Caki2 (cell line): ENCODE results near the gene OSBPL10. TPM values are rescaled to one million over a fixed set of nuclear protein-coding genes. Genes with fewer than 3 reads are reported as not detected.
"Not testable (repeated sequence)": the region's sequence is repeated elsewhere in the genome, so short reads cannot be mapped to it uniquely, and the experiment has no call there.

Source experiments
- DNase-seq: peaks from one replicate; pipeline ENCODE4 v3.0.0-alpha.2; 2015; ENCODE audit warnings: low read depth
- in situ Hi-C: cut with HindIII; loops from 2 replicates; pipeline ENCODE4 v1.10.0; 2016; ENCODE audit warnings: low sequenced_read_pairs, low pct_unique_long_range_greater_than_20kb, mixed read lengths
- total RNA-seq: library from RNA; depleted of rRNA; stranded (reverse); fragments of >200 nt; shearing (Covaris generic); gene quantifications from 2 replicates; pipeline ENCODE4 v1.2.3, GENCODE V29; 2014; ENCODE audit warnings: low replicate concordance

Gene OSBPL10
- total RNA-seq, 1 experiment from 2014 or later, result 74.7 TPM

- in situ Hi-C loops, result no loop called here
- DNase-seq, result no peak
Observed at GRCh38 chr3:31880482-31881078, 100.5 kb downstream of the OSBPL10 start.

GRCh38 chr3:31880020-31880419 is 101.0 kb downstream of the OSBPL10 start:
- in situ Hi-C loops, result no loop called here
- no peak for DNase-seq

GRCh38 chr3:31879365-31879764 is 101.7 kb downstream of the OSBPL10 start:
- in situ Hi-C loops, result no loop called here
- DNase-seq, result no peak

- no peak for DNase-seq
- in situ Hi-C loops, result no loop called here
Observed at GRCh38 chr3:31878231-31878838, 102.7 kb downstream of the OSBPL10 start.

GRCh38 chr3:31876331-31876730 is 104.7 kb downstream of the OSBPL10 start:
- DNase-seq, result peak; percentile 85
- in situ Hi-C loops, result no loop called here

GRCh38 chr3:31875437-31875836 is 105.6 kb downstream of the OSBPL10 start:
- DNase-seq, result no peak

GRCh38 chr3:31873254-31873820 is 107.7 kb downstream of the OSBPL10 start:
- in situ Hi-C loops, result no loop called here
- DNase-seq, result no peak

More at GRCh38 chr3:31875437-31875836, 105.6 kb downstream of the OSBPL10 start:
- in situ Hi-C loops, result no loop called here

- DNase-seq, result no peak
- in situ Hi-C loops, result no loop called here
Observed at GRCh38 chr3:31871939-31872507, 109.0 kb downstream of the OSBPL10 start.

GRCh38 chr3:31870111-31870510 is 111.0 kb downstream of the OSBPL10 start:
- DNase-seq, in situ Hi-C loops: not testable (repeated sequence)

GRCh38 chr3:31868236-31868635 is 112.8 kb downstream of the OSBPL10 start:
- in situ Hi-C loops, result no loop called here
- no peak for DNase-seq

GRCh38 chr3:31862666-31863279 is 118.3 kb downstream of the OSBPL10 start:
- in situ Hi-C loops, result no loop called here
- no peak for DNase-seq

- DNase-seq, result no peak
- in situ Hi-C loops, result no loop called here
Observed at GRCh38 chr3:31861826-31862225, 119.2 kb downstream of the OSBPL10 start.

- DNase-seq, in situ Hi-C loops: not testable (repeated sequence)
Observed at GRCh38 chr3:31860642-31861041, 120.4 kb downstream of the OSBPL10 start.

- DNase-seq, result no peak
- in situ Hi-C loops, result no loop called here
Observed at GRCh38 chr3:31859245-31859644, 121.8 kb downstream of the OSBPL10 start.

- DNase-seq, result no peak
- in situ Hi-C loops, result no loop called here
Observed at GRCh38 chr3:31858439-31858838, 122.6 kb downstream of the OSBPL10 start.

GRCh38 chr3:31853580-31853979 is 127.5 kb downstream of the OSBPL10 start:
- no peak for DNase-seq
- in situ Hi-C loops, result no loop called here

- DNase-seq, result no peak
- in situ Hi-C loops, result no loop called here
Observed at GRCh38 chr3:31851278-31851677, 129.8 kb downstream of the OSBPL10 start.

- in situ Hi-C loops, result no loop called here
- DNase-seq, result no peak
Observed at GRCh38 chr3:31848911-31849310, 132.2 kb downstream of the OSBPL10 start.

- DNase-seq, result no peak
- in situ Hi-C loops, result no loop called here
Observed at GRCh38 chr3:31848163-31848818, 132.8 kb downstream of the OSBPL10 start.
